Right renal pelvis (tissue), 4 donors: ENCODE measurements around the gene NEK6. TPM values are rescaled to one million over a fixed set of nuclear protein-coding genes. Genes with fewer than 3 reads are reported as not detected.
A peak's percentile ranks its signal among the peaks of the same experiment; 100 is the strongest.
"Not testable (repeated sequence)": the region's sequence is repeated elsewhere in the genome, so short reads cannot be mapped to it uniquely, and the experiment has no call there.

Experiments
- DNase-seq, 4 donors: peaks; one replicate each; pipeline ENCODE4 v3.0.0-alpha.2; 2013; ENCODE audit warnings: low read depth in 4 of 4, low spot score in 3 of 4, missing footprints in 1 of 4
- polyA plus RNA-seq, 4 donors: library from polyadenylated mRNA; unstranded; fragments of 120-200 nt; gene quantifications; one replicate each; pipeline ENCODE4 v1.2.1, GENCODE V29; 2013; ENCODE audit not compliant: insufficient read length in 4 of 4

The NEK6 gene
- polyA plus RNA-seq, 4 donors: 26.7 to 35.1 (median 29.6) TPM

DNA sequence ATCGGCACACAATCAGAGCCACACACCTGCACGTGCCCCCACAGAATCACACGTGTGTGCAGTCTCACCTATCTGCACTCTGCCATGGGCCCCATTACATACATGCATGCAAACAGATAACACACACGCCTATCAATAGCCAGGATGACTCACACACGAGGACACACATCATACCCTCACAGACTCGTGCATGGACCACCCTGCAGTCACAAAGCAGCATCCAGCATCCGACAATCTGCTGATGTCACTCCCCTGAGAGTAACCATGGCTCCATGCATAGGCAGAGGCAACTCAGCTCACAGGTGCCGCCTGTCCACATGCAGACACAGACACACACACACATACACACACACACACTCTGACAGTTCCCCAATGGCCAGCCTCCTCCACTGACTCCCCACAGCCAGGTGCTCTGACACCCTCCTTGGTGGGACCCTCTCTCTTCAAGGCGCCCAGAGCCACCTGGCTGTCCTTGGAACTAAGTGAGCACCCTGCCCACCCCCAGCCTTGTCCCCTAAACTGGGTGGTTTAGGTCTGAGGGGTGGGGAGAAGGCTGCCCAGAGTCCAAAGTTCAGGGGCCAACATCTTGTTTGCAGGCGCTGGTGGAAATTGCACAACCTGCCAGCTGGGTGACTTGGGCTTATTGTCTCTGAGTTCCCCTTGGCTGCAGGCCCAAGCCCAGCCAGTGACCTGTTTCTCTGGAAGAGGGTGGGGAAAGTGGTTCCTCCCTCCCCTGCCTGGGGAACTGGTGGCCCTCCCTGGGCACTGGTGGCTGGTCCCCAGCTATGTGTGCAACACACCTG lies 34.6 kb upstream of the NEK6 start:
- no peak for DNase-seq

DNA sequence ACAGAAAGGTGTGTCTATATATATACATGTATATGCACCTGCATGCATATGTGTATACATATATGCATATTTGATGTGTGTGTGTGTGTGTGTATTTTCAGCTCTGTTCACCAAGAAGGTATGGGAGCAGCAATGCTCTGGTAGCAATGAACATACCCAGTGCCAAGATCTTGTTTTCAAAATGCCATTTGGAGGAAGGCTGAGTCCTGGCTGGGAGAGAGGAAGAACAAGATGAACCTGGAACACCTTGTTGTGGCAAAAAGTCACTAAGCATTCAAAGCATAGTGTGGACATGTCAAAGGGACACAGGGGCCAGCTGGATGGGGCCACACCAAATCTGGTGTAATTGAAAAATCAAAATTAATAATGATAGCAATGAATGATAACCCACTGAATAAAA lies 31.8 kb upstream of the NEK6 start:
- no peak for DNase-seq

DNA sequence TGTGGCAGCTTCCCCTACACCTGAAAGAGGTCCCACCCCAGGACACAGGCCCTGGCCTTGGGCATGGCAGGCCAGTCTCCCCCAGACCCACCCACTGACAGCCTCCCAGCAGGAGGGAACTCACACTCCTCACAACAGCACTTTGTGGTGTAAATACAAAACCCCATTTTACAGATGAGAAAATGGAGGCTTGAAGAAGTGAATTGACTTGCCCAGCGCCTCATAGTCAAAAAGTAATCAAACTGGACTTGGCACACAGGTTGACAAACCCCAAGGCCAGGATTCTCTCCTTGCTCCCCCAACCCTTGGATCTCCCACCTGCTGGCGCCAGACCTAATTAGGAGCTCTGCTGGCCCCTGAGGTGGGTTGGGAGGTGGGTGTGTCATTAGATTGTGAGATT lies 29.2 kb upstream of the NEK6 start:
- DNase-seq: no peak

GRCh38 chr9:124231095-124231737 lies 26.5 kb upstream of the NEK6 start:
- DNase-seq: no peak

GRCh38 chr9:124238546-124239140 lies 19.1 kb upstream of the NEK6 start:
- no peak for DNase-seq

- no peak for DNase-seq
These were observed 18.3 kb upstream of the NEK6 start for GRCh38 chr9:124239249-124240073.

DNA sequence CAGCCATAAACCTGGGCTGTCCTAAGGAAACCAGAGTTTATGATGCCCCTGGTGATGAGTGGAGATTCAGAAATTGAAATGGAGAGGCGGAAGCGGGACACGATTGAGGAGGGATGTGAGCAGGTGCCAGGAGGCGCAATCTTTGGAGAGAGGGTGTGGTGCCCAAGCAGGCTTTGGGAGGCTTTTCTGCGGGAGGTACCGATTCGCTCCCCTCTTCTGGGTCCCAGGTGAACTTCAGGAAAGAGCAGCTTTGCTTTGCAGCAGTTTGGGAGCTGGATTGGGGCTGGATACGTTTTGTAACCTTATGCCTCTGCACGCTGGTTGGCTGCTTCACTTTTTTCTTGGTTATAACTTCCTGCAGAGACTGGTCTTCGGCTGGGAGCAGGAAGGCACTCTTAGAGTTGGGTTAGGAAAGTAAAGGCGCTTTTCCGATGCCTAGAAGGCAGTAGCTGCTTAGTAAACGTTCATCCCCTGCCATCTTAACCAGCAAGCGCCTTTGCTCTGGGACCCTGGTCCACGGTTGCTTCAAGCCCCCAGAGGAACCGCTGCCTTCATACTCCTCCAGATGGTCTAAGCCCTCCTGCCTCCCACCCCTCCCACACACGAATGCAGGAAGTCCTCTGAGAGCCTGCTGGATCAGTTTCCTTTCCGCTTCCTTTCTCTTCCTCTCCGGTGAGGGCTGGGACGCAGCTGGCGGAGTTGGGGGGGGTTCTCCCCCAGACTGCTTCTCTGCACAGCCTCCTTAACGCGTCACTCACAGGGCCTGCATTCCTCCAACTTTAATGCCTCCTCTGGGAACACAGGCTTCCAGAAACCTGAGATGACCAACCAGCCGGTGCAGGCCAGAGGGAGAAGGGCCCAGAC lies 15.2 kb upstream of the NEK6 start:
- DNase-seq: peak in 3 of 4 donors; percentile 78 to 88 (median 85)

DNA sequence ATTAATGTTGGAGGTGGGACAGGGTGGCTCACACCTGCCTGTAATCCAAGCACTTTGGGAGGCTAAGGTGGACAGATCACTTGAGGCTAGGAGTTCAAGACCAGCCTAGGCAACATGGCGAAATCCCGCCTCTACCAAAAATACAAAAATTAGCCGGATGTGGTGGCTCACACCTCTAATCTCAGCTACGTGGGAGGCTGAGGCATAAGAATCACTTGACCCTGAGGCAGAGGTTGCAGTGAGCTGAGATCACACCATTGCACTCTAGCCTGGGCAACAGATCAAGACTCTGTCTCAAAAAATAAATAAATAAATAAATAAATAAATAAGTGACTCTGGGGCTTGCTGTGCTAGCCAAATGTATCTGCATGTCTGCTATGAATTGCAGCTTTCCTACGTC lies 10.4 kb upstream of the NEK6 start:
- DNase-seq: not testable (repeated sequence)

- DNase-seq: no peak
These were observed 9.7 kb upstream of the NEK6 start for GRCh38 chr9:124248066-124248465.

DNA sequence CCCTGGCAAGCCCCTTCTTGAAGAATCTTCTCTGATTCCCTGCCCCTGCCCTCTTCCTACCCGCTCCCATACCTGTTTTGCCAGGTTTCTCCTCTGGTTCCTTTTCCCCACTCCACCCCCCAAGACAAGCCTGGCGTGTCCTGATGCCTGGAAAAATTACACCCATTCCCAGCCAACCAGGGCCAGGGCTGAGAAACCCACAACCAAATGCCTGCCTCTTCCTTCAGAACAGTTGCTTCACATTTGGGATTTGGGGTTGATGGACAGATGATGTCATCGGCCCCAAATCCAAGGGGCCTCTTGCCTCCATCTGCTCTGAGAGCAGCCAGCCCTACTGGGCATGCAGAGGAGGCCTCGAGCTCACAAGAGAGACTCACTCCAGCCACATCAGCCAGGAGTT lies 8.8 kb upstream of the NEK6 start:
- DNase-seq: no peak

GRCh38 chr9:124251204-124251603 lies 6.5 kb upstream of the NEK6 start:
- no peak for DNase-seq

DNA sequence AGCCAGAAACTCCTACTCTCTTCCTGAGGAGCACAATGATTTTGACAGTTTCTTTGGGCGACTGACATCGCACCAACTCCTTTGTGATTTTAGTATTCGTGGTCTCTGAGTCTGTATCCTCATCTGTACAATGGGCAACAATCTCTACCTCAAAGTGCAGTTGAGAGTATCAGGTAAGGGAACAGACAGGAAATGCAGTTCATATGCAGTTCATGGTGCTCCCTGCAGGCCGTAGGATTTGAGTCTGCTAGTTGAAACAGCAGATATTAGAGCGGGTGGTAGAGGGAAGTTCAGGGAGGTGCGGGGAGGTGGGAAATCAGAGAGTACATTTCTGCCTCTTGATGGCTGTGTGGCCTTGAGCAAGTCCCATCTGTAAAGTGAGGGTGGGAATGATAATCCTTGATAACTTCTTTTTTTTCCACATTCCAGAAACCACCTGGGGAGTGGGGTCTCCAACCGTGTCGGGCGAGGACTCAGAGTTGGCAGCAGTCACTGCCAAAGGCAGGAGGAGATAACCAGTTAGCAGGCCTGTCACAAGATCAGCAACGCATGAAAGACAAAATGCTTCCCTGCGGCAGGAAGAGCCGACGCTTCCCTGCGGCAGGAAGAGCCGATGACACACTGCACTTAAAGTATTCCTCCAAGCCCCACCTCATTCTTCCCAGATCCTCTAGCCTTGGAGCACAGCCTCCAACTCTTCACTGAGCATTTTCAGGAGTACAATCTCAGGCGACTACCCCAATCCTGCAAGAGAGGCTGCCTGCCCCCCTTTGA lies 6.0 kb upstream of the NEK6 start:
- DNase-seq: no peak

- DNase-seq: not testable (repeated sequence)
These were observed 4.9 kb upstream of the NEK6 start for GRCh38 chr9:124252878-124253277.

GRCh38 chr9:124254261-124254682 lies 3.5 kb upstream of the NEK6 start:
- no peak for DNase-seq

DNA sequence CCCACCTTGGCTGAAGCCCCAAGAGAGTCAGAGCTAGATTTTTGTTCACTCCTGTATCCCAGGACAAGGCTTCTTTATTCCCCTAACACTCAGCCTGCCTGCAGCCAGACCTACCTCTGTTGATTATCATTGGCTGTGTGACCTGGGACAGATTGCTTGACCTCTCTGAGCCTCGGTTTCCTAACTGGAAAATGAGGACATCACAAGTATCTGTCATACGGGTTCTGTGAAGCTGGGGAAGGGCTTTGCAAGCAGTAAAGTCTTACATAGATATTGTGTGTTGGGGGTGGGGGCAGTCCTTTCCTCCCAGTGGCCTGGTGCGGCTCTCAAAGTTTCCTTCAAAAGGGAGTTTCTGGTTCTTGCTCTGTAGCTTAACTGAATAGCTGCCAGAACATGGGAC lies 2.5 kb upstream of the NEK6 start:
- DNase-seq: no peak

GRCh38 chr9:124256517-124257069 lies 1.2 kb upstream of the NEK6 start:
- no peak for DNase-seq

DNA sequence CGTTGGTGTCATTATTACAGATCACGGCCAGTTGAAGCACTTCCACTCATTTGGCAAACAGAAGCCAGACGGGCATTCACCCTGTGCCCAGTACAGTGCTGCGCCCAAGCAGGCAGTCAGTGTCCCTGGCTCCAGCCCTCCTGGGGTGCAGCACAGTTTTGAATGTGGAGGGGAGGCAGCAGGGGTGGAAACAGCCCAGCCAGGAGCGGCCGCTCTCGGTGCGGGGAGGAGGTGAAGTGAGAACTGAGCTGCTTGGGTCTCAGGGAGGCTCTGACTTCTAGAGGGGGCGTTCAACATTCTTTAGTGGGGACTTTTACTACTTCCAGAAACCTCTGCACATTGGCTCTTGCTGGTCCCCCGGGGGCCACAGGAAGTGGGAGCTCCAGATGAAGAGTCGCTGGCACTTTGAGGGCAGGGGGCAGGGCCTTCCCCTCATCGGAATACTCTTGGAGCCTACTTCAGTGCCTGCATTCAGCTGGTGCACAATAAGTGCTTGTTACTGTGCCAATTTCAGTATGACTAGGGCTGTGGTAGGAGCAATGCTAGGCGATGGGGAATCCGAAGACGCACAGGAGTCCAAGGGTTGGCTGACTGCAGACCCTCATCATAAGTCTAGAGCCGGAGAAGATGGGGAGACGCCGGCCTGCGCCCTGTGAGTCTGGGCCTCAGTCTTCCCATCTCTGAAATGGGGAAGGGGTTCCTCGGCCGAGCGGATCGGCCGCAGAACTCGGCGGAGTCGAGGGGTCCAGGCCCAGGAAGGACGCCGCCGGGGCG lies 492 bp upstream of the NEK6 start:
- no peak for DNase-seq

- no peak for DNase-seq
These were observed 933 bp downstream of the NEK6 start for GRCh38 chr9:124258607-124259157.
